Hematopoietic multipotent progenitor cell treated with erythropoietin and hydrocortisone succinate and interleukin-3 and kit ligand, for 6 days (in vitro differentiated cells): ENCODE data around the gene EVX2.

Source experiments
- DNase-seq: peaks from one replicate; pipeline ENCODE4 v3.0.0-alpha.2; 2015

Gene EVX2

DNA sequence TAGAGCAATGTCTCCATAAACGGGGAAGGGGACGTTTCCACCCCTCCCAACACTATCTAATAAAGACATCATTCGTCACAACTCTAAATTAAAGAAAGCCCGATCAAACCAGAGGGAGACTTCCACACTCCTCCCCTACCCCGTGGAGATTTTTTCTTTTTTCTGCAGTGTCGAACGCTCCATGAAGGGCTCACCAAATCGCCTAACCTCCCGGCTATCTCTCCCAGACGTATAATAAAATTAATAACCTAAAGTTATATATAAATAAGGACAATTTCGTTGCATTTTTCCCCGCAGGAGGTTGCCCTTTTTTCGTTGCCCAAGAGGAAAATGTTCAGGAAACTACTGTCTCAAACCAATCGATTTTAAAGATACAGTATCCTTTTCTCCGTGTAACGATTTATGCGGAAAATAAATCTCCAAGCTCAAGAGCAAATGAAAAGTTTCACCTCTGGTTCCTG is 2.4 kb downstream of the EVX2 start:
- DNase-seq, result no peak

DNA sequence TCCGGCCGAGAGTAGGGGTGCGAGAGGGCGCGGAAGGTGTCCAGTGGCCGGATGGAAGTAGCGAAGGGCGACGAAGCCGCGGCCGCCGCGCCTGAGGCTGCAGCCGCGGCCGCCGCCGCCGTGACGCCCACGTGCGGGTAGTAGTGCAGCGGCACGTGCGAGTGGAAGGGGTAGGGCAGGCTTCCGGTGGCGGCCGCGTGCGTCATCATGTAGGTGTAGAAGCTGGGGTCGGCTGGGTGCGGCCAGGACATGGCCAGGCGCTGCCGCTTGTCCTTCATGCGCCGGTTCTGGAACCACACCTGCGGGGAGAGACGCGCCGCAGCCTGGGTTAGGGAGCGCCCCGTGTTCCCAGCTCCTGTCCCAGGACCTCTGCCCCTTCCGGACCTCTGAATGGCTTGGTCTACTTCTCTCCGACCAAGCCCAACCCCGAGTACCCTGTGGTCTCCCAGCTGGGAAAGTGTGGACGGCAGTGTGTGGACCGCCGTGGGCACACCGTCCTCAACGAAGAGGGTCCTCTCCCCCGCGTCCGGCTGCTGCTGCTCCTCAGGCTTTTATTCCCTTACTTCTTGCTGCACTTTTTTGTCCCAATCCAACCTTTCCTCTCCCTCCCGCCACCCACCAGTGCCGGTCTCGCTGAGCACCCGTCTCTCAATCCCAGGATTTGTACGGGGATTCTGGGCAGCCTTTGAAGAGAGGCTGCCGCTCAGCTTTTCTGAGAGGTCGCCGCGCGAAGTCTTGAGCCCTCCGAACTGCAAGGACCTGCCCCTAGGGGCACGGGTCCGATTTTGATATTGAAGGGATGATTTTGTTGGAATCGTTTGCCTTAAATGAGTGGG is 3.0 kb downstream of the EVX2 start:
- no peak for DNase-seq

DNA sequence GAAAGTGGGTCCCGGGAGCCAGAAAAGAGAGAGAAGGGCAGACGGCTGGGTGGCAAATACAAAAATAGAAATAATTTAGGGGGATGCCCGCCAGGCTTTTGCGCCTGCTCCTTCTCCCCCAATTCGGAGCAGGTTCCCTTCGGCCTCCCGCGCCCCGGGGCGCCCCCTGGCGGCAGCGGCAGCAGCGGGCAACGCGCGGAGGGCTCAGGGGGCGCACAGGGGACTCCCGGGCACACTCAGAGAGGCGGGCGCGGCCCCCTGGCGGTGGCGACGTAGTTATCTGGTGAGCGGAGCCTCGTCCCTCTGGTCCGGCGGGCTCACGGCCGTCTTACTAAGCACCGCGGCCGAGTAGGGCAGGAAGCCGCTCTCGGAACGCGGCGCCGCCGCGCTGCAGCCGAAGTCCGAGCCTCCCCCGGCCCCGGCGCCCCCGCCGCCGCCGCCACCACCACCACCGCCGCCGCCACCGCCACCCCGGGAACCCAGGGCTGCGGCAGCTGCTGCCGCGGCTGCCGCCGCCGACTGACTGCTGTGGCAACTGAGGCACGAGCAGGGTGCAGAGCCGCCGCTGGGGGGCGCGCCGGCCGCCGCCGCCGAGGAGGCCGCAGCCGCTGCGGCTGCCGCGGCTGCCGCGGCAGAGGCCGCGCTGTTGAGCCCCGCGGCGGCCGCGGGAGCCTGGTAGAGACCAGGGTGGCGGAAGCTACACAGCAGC is 3.8 kb downstream of the EVX2 start:
- peak; percentile 62 for DNase-seq

DNA sequence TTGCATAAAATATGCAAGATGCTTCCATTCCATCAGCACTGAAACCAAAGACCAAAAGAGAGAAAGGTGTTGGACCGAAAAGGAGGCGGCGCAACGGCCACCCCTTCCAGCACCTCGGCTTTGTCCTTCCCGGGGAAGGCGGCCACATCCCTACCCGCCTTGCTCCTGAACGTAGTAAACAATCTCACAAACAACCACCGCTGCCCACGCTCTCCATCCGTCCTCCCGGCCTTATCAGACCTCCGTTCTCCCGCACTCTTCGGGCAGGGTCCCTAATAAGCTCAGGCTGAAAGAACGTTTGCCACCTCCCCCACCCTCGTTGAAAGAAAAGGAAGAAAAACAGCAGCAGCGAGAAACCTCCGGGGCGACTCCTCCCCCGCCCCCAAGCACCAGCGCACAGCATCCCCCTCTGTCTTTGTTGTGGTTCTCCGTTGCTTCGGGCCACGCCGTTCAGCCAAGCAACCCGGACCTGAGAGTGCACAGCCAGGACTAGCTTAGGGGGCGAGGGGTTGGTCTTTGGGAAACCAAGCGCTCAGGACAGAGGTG is 4.4 kb downstream of the EVX2 start:
- no peak for DNase-seq

- DNase-seq, result no peak
Observed at GRCh38 chr2:176078541-176079284, 5.0 kb downstream of the EVX2 start.

DNA sequence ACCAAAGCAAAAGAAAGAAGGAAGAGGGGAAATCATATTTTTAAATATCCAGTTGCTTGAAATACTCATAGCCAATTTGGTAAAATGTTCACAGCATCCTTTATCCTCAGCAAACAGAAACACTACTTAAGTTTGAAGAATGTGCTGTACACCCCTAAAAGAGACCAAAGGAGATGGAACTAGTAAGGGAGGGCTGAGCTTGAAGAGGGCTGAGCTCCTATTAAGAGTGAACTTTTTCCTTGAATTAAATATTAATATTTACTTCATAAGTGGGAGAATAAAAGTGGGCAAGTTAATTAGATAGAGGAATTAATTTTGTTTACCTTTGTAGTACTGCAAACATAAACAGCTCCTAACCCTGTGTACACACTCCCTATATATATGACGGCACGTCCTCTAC is 7.0 kb downstream of the EVX2 start:
- DNase-seq, result no peak

DNA sequence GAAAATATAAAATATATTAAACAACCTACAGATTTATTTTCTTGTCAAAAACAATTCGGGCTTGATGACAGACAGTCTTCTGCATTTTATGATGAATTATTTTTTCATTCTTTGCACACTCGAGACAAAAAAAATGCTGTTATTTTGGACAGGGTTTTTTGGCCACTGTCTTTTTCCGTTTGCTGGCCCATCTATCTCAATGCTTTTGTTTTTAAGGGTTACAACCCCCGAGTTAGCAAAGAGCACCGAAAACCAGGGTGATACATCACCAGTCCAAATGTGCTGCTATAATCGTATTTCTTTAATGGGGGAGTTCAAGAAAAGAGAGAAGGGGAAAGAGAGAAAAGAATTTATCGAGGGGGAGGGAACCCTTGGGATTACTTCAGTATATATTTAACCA is 7.7 kb downstream of the EVX2 start:
- DNase-seq, result no peak

DNA sequence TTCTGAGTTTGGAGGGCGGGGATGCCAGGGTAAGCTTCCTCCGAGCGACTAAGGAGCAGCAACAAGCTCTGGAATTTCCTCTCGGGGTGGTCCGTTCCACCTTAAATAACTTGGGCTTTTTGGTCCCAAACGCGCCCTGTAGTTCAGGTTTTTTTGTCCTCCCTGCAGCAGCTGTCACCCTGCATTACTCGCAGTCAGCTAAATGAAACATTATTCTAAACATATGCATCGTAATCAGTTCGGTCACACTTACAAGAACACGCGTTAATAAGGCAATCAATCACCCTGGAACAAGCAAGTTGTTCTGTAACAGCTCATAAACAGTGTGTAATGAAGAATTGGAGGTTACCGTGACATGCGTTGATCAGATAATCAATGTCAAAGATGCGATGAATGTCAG is 8.3 kb downstream of the EVX2 start:
- no peak for DNase-seq

GRCh38 chr2:176074919-176075425 is 8.8 kb downstream of the EVX2 start:
- no peak for DNase-seq

GRCh38 chr2:176072951-176073904 is 10.5 kb downstream of the EVX2 start:
- no peak for DNase-seq

GRCh38 chr2:176072292-176072669 is 11.5 kb downstream of the EVX2 start:
- no peak for DNase-seq

DNA sequence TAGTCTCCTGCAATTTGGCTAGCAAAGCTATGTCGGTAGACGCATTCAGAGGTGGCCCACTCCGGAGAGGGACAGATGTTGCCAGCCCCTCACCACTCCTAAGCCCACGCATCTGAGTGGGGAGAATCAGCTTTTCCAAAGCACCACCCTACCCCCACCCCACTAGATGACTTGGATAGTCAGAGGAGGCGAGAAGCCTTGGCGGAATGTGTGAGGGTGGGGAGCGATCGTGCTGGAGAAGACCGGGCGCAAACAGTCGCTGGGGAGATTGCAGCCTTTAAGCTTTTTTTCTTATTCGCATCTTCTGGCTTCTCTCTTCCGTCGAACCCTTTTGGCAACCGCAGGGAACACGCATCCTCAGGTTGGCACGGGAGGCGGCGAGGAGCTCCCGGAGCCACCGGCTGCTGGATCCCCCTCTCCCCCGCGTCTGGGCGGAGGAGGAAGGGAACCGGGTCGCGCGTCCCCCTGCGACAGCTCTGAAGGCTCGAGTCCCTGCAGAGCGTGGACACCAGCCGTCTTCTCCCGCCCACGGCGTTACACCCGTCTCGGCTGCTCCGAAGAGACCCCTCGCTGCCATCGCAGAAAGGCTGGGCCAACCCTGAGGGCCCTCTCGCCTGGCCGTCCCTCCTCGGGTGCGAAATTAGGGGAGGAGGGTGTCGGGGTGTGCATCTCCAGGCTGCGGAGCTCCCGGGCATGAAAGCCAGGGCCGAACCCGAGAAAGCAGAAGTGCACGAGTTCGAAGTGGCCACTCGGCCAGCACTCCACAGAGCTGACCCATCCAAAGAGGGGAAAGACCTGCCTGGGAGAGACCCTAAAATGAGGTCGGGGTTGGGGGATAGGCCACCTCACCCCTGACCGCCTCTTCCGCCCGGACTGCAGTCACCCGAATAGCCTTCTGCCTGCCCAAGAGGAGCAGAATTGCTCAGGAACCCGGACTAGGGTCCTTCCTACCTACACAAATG is 12.2 kb downstream of the EVX2 start:
- no peak for DNase-seq

DNA sequence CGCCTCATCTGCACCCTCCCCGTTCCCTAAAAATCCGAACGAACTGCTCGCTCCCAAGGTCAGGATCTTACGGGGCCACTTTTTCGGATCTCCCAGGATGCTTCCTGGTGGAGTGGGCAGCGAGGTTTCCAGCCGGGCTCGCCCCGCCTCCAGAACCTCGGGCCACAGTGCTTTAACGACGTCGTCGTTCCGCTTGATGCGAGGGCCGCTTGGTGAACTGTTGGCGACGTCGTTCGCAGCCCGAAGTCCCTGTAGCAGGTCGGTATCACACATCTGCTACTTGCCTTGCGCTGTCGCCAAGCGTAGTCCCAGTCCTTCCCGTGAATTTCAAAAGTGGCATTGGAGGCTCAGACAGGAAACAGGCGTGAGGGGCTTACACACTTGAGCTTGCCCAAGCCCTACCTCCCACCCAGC is 15.3 kb downstream of the EVX2 start:
- DNase-seq, result no peak

DNA sequence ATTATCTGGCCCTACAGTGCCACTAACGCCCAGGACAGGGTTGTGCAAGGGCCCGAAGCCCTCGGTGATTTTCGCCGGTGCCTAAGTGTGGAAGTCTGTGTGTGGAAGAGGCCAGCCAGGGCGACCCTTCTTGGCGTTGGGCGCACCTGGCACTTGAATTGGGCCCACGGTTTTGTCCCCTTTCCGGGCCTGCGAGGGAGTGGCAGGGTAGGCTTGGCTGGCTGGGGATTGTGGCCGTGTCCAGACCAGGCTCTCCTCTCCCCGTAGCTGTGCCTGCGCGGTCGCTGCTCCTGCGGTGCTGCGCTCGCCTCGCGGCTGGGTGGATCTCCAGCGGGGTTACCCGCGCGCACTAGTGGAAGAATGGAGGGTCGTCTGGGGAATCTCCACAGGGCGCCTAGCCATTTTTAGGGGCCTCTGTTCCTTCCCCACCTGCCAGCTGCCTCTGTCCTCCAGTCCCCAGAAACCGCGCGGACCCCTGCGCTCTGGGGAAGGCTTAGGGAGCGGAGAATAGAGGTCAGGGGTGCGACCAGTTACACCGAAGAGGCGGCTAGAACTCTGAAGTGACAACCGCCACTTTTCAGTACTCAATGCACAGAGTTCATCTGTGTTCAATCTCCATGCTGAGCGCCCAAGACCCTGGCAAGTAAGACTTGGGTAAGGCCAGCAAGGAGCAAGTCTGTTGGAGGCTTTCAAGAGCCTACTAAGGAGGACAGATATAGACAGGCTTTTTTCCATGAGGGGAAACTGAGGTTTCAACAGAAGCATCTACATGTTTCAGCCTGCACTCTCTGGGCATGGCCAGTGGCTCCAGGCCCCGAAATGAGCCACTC is 16.0 kb downstream of the EVX2 start:
- DNase-seq, result no peak

DNA sequence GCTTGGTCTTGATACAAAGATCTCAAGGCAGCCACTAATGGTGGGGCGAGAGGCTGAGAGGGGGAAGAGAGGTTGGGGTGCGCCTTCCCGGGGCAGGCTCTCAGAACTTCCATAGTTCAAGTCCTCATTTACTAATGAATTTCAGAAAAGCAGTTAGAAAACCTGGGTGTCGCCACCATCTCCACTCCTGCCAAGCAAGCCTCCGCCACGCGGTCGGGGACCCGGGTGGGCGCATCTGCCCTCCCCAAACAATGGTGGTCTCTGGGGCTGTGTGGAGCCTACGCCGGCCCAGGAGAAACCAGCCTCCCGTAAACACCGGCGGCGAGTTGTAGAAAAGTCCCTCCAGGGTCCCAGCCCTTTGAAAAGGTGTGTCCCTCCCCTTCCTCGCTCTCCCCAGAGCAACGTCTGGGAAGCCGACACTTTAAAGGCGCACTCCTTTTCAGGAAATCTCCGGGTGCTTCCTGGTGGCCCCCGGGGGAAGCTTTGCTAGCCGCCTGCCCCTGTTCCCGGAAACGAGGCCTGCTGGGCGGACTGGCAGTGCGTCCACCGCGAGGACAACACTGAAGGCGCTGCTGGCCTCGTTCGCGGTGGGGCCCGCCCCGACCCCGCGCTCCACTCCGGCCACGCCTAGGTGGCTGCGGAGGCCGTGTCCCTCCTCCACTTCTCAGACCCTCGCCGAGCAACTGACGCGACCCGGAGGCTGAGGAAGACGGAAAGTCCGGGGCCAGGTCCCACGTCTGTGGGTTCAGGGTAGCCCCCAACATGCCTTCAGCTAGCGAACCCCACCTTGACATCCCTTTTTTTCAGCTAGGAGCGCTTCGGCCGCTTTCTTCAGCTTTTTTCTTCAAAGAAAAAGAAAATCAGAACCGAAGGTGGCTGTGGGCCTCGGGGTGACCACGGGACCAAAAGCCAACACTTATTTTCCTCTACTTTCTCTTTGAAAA is 16.8 kb downstream of the EVX2 start:
- DNase-seq, result no peak

GRCh38 chr2:176063958-176064357 is 19.8 kb downstream of the EVX2 start:
- DNase-seq, result no peak

DNA sequence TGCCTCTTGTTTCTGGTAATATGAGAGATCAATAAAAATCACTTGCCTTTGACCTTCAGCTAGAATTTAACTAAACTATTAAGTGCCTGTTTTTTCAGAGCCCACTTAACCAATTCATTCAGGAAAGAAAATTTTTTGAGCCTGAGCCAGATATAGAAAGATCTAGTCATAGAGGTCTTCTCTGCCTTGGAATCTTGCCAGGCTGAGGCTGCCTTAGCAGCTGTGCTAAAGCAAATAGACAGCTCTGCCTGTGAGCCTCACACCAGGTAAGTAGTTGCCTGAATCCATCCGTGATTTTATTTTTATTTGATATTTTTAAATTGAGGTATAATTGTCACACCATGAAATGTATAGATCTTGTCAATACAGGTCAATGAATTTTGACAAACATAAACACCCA is 27.4 kb downstream of the EVX2 start:
- DNase-seq, result no peak

- DNase-seq, result no peak
Observed at GRCh38 chr2:176039375-176039774, 44.4 kb downstream of the EVX2 start.

- DNase-seq, result no peak
Observed at GRCh38 chr2:176038694-176039093, 45.1 kb downstream of the EVX2 start.
